22Rv1 (cell line): Measurements from ENCODE around the gene CTNNA3.

Experiments
- H3K27ac ChIP-seq: fragments of 450-650 bp; 2 replicates; pipeline ENCODE4 v1.5.1; 2017
- ZFX ChIP-seq: fragments of 450-650 bp; IDR thresholded peaks from 2 replicates; pipeline ENCODE4 v1.6.1; 2017; ENCODE audit warnings: antibody characterized with exemption, borderline replicate concordance
- TF ChIP-seq, protein P1 (sequence below): fragments of 450-650 bp; IDR thresholded peaks from 2 replicates; pipeline ENCODE4 v1.5.1; 2017; ENCODE audit warnings: mild to moderate bottlenecking

CTNNA3 gene

GRCh38 chr10:66273966-66274519 is 1422.0 kb downstream of the CTNNA3 start:
- TF ChIP-seq ZFX: no peak
- TF ChIP-seq, protein P1, sequence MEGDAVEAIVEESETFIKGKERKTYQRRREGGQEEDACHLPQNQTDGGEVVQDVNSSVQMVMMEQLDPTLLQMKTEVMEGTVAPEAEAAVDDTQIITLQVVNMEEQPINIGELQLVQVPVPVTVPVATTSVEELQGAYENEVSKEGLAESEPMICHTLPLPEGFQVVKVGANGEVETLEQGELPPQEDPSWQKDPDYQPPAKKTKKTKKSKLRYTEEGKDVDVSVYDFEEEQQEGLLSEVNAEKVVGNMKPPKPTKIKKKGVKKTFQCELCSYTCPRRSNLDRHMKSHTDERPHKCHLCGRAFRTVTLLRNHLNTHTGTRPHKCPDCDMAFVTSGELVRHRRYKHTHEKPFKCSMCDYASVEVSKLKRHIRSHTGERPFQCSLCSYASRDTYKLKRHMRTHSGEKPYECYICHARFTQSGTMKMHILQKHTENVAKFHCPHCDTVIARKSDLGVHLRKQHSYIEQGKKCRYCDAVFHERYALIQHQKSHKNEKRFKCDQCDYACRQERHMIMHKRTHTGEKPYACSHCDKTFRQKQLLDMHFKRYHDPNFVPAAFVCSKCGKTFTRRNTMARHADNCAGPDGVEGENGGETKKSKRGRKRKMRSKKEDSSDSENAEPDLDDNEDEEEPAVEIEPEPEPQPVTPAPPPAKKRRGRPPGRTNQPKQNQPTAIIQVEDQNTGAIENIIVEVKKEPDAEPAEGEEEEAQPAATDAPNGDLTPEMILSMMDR: no peak

DNA sequence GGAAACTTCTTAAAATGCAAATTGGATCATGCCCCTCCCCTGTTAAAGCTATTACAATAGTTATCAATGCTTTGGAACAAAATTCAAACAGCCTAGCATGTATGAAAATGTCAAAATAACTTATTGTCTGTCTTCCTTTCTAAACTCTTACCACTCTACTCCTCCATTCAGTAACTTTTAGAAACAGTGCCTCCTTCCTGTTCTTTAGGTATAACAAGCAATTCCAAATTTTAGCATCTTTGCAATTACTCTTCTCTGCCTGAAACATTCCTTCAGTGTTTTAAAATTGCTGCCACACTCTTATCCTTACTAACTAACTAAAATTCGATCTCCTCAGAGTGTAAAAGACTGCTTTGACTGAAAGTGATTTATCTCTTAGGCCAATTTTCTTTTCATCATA is 1430.6 kb downstream of the CTNNA3 start:
- H3K27ac ChIP-seq: no peak overlapping the region
- TF ChIP-seq, protein P1: no peak
- TF ChIP-seq ZFX: no peak

More at GRCh38 chr10:66273966-66274519, 1422.0 kb downstream of the CTNNA3 start:
- H3K27ac ChIP-seq: no peak overlapping the region

- TF ChIP-seq ZFX: no peak
- TF ChIP-seq, protein P1: no peak
- no peak overlapping the region for H3K27ac ChIP-seq
Observed at GRCh38 chr10:66259836-66260235, 1436.2 kb downstream of the CTNNA3 start.

GRCh38 chr10:66258693-66259092 is 1437.3 kb downstream of the CTNNA3 start:
- TF ChIP-seq, protein P1: no peak
- TF ChIP-seq ZFX: no peak
- no peak overlapping the region for H3K27ac ChIP-seq

DNA sequence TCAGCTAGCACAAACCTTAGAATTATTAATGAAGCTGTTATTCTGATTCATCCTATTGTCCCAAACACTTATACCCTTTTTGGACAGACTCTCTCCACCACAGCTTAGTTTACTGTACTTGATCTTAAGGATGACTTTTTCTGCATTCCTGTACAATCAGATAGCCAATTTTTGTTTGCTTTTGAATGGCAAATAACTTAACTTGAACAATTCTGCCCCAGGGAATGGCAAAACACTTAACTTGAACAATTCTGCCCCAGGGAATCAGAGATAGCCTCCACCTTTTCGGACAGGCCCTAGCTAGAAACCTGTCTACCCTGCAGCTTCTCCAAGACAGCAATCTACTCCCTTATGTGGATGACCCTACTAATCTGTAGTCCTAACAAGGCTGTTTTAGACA is 1438.2 kb downstream of the CTNNA3 start:
- TF ChIP-seq ZFX: no peak
- TF ChIP-seq, protein P1: no peak
- H3K27ac ChIP-seq: no peak overlapping the region

GRCh38 chr10:66252986-66253385 is 1443.0 kb downstream of the CTNNA3 start:
- H3K27ac ChIP-seq: no peak overlapping the region
- TF ChIP-seq, protein P1: no peak
- TF ChIP-seq ZFX: no peak

GRCh38 chr10:66246177-66246576 is 1449.8 kb downstream of the CTNNA3 start:
- no peak for TF ChIP-seq ZFX
- TF ChIP-seq, protein P1: no peak
- no peak overlapping the region for H3K27ac ChIP-seq
